NCI-H2196 treated with DMSO at 0.1 percent for 48 hours (cell line): ENCODE data around the gene NFIB.
A peak's percentile ranks its signal among the peaks of the same experiment; 100 is the strongest.

Experiments
- DNase-seq: peaks from one replicate; lab custom pipeline; 2025; ENCODE audit not compliant: unreplicated experiment; lab: John Stamatoyannopoulos, UW

Gene NFIB

GRCh38 chr9:14345354-14346230 is 31.7 kb upstream of the NFIB start:
- DNase-seq, result no peak

- no peak for DNase-seq
These were observed 31.0 kb upstream of the NFIB start for GRCh38 chr9:14344941-14345353.

- peak; percentile 87 for DNase-seq
These were observed 30.1 kb upstream of the NFIB start for GRCh38 chr9:14344053-14344524.

- DNase-seq, result peak; percentile 63
These were observed 29.5 kb upstream of the NFIB start for GRCh38 chr9:14343261-14344031.

- DNase-seq, result no peak
These were observed 28.8 kb upstream of the NFIB start for GRCh38 chr9:14342736-14343135.

GRCh38 chr9:14341437-14342122 is 27.6 kb upstream of the NFIB start:
- no peak for DNase-seq

- no peak for DNase-seq
These were observed 27.1 kb upstream of the NFIB start for GRCh38 chr9:14340994-14341393.

GRCh38 chr9:14340219-14340873 is 26.4 kb upstream of the NFIB start:
- DNase-seq, result no peak

- no peak for DNase-seq
These were observed 25.8 kb upstream of the NFIB start for GRCh38 chr9:14339746-14340145.

GRCh38 chr9:14337615-14338014 is 23.7 kb upstream of the NFIB start:
- DNase-seq, result no peak

GRCh38 chr9:14336244-14336643 is 22.3 kb upstream of the NFIB start:
- DNase-seq, result no peak

- DNase-seq, result no peak
These were observed 17.2 kb upstream of the NFIB start for GRCh38 chr9:14331120-14331519.

- DNase-seq, result no peak
These were observed 13.1 kb upstream of the NFIB start for GRCh38 chr9:14327036-14327435.

GRCh38 chr9:14326264-14326826 is 12.4 kb upstream of the NFIB start:
- DNase-seq, result peak; percentile 100

- no peak for DNase-seq
These were observed 11.2 kb upstream of the NFIB start for GRCh38 chr9:14325147-14325546.

- no peak for DNase-seq
These were observed 10.2 kb upstream of the NFIB start for GRCh38 chr9:14323985-14324650.

- peak; percentile 37 for DNase-seq
These were observed 9.4 kb upstream of the NFIB start for GRCh38 chr9:14323083-14323971.

- DNase-seq, result peak; percentile 99
These were observed 8.5 kb upstream of the NFIB start for GRCh38 chr9:14322211-14323082.
